GM18867 (cell line): ENCODE data around the gene SLC14A1.

Source experiments
- ATAC-seq: cut with Tn5 transposase; IDR thresholded peaks from one replicate; pipeline ENCODE4 v1.9.1; 2021; ENCODE audit warnings: mild to moderate bottlenecking, moderate library complexity; ENCODE audit not compliant: unreplicated experiment

The SLC14A1 gene

GRCh38 chr18:45792506-45793263, 68.7 kb downstream of the SLC14A1 start:
- no peak for ATAC-seq

DNA sequence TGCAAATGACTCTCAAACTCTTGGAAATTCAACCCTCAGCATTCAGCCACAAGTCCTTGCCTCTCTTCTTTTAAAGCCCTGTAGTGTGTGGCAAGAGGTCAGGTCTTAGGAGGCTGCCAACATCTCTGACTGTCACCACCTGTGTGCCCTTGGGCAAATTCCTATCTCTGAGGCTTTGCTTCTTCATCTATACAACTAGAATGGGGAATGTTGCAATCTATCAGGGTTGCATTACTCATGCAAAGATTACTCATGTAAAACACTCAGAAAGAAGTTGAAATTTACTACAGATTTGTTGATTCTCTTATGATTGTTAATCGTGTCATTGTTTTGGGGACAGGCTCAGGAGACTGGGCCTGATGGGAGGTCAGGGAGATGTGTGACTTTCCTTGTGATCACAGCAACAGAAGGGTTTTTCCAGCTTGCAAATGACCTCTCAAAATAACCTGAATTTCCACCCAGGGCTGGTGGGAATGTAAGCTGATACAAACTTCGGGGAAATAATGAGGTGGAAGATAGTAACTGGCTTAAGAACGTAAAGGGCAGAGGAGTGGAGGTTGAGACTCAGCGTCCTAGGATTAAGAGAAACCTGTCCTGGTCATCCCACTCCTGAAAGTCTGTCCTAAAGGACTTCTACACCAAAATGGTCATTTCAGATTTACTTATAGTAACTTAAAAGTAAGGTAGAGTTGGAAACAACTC, 69.4 kb downstream of the SLC14A1 start:
- ATAC-seq: no peak

- no peak for ATAC-seq
Observed at GRCh38 chr18:45801416-45802004, 77.5 kb downstream of the SLC14A1 start.
